KMS-11 (cell line): Measurements from ENCODE around the gene PRIM1.
"Not testable (repeated sequence)": the region's sequence is repeated elsewhere in the genome, so short reads cannot be mapped to it uniquely, and the experiment has no call there.

Experiments used
- H2AFZ ChIP-seq: fragments of 200-600 bp; sonication (generic); 2 replicates; pipeline ENCODE4 v1.6.1; 2016; ENCODE audit warnings: antibody characterized with exemption, mixed run types, low read depth
- H3K27ac ChIP-seq: fragments of 200-600 bp; sonication (generic); 2 replicates; pipeline ENCODE4 v1.6.1; 2016; ENCODE audit warnings: mild to moderate bottlenecking, mixed run types
- H3K27me3 ChIP-seq: fragments of 200-600 bp; sonication (generic); 2 replicates; pipeline ENCODE4 v1.6.1; 2017; ENCODE audit warnings: mild to moderate bottlenecking, low read depth, mixed run types, moderate library complexity; ENCODE audit not compliant: insufficient read depth
- H3K36me3 ChIP-seq: fragments of 200-600 bp; sonication (generic); 2 replicates; pipeline ENCODE4 v1.6.1; 2017; ENCODE audit warnings: mild to moderate bottlenecking, mixed run types; ENCODE audit not compliant: insufficient read depth
- H3K4me1 ChIP-seq: fragments of 200-600 bp; sonication (generic); 2 replicates; pipeline ENCODE4 v1.6.1; 2016; ENCODE audit warnings: mild to moderate bottlenecking, low read depth, mixed run types; ENCODE audit not compliant: poor library complexity, severe bottlenecking
- H3K4me2 ChIP-seq: fragments of 200-600 bp; sonication (generic); 2 replicates; pipeline ENCODE4 v1.7.0; 2016; ENCODE audit warnings: mild to moderate bottlenecking, mixed run types
- H3K4me3 ChIP-seq: fragments of 200-600 bp; sonication (generic); IDR thresholded peaks from 2 replicates; pipeline ENCODE4 v1.6.1; 2017; ENCODE audit warnings: low read depth, low read length, mixed read lengths; ENCODE audit not compliant: insufficient read depth
- H3K79me2 ChIP-seq: fragments of 200-600 bp; sonication (generic); 2 replicates; pipeline ENCODE4 v1.6.1; 2016; ENCODE audit warnings: low read depth, mixed run types; ENCODE audit not compliant: insufficient read depth
- H3K9ac ChIP-seq: fragments of 200-600 bp; sonication (generic); 2 replicates; pipeline ENCODE4 v1.6.1; 2016; ENCODE audit warnings: mild to moderate bottlenecking, mixed run types
- H4K20me1 ChIP-seq: fragments of 200-600 bp; sonication (generic); 2 replicates; pipeline ENCODE4 v1.6.1; 2016; ENCODE audit warnings: mild to moderate bottlenecking, mixed run types; ENCODE audit not compliant: insufficient read depth
- CTCF ChIP-seq: fragments of 200-600 bp; sonication (generic); conservative IDR thresholded peaks from 2 replicates; pipeline ENCODE4 v1.6.1; 2017; ENCODE audit warnings: low read depth, mild to moderate bottlenecking, antibody characterized with exemption, low read length, moderate library complexity, mixed read lengths

PRIM1 gene

GRCh38 chr12:56751712-56752598 is at the start of gene PRIM1:
Gene PRIM1, minus strand, starts transcription at chr12:56752323. Its CDS starts 25 bp downstream, at chr12:56752298.
- peak; percentile 83 for TF ChIP-seq CTCF
- H3K4me3 ChIP-seq: peak within 1 kb of the TSS; percentile 22
- H3K4me2 ChIP-seq: peak within 1 kb of the TSS; percentile 80
- peak within 1 kb of the TSS; percentile 63 for H2AFZ ChIP-seq
- H3K27me3 ChIP-seq: no peaks in the 10 kb centered on the region
- H3K36me3 ChIP-seq: no peaks in the 10 kb centered on the region; the same call in 1 of the 2 replicates
- peaks cover 19% of the 10 kb centered on the region for H3K79me2 ChIP-seq
- H3K4me1 ChIP-seq: peaks cover 24% of the 10 kb centered on the region
- peak within 1 kb of the TSS; percentile 88 for H3K9ac ChIP-seq
- H4K20me1 ChIP-seq: no peaks in the 10 kb centered on the region
- peak within 1 kb of the TSS; percentile 83 for H3K27ac ChIP-seq

GRCh38 chr12:56800221-56800620 is 48.1 kb upstream of the PRIM1 start:
- Histone ChIP-seq H3K4me2 (no peak overlapping the region), H2AFZ (no peak overlapping the region), H3K79me2 (no peaks in the 10 kb centered on the region), H4K20me1 (no peaks in the 10 kb centered on the region), H3K27me3 (no peaks in the 10 kb centered on the region), H3K4me3 (no peak overlapping the region), H3K4me1 (no peaks in the 10 kb centered on the region), H3K9ac (no peak overlapping the region), H3K36me3 (no peaks in the 10 kb centered on the region), H3K27ac (no peak overlapping the region)
- no peak for TF ChIP-seq CTCF

- H3K36me3 ChIP-seq, H2AFZ ChIP-seq, H3K27me3 ChIP-seq, H3K79me2 ChIP-seq, H3K4me3 ChIP-seq, H3K27ac ChIP-seq, H4K20me1 ChIP-seq, H3K9ac ChIP-seq, H3K4me1 ChIP-seq, H3K4me2 ChIP-seq: not testable (repeated sequence)
Measured at GRCh38 chr12:56799345-56799744, 47.2 kb upstream of the PRIM1 start.

GRCh38 chr12:56795791-56796190 is 43.7 kb upstream of the PRIM1 start:
- H3K27me3 ChIP-seq, H3K4me2 ChIP-seq, H3K36me3 ChIP-seq, H2AFZ ChIP-seq, H3K9ac ChIP-seq, H3K27ac ChIP-seq, H3K4me1 ChIP-seq, H3K79me2 ChIP-seq, H3K4me3 ChIP-seq, H4K20me1 ChIP-seq: not testable (repeated sequence)

- not testable (repeated sequence) for H3K4me3 ChIP-seq, H3K27me3 ChIP-seq, H2AFZ ChIP-seq, H3K79me2 ChIP-seq, H3K4me2 ChIP-seq, H3K4me1 ChIP-seq, H4K20me1 ChIP-seq, H3K9ac ChIP-seq, H3K27ac ChIP-seq, H3K36me3 ChIP-seq
Measured at GRCh38 chr12:56795046-56795562, 43.0 kb upstream of the PRIM1 start.

- H3K27ac ChIP-seq, H3K4me2 ChIP-seq, H3K79me2 ChIP-seq, H3K9ac ChIP-seq, H4K20me1 ChIP-seq, H3K27me3 ChIP-seq, H3K4me3 ChIP-seq, H3K4me1 ChIP-seq, H2AFZ ChIP-seq, H3K36me3 ChIP-seq: not testable (repeated sequence)
Measured at GRCh38 chr12:56793124-56793523, 41.0 kb upstream of the PRIM1 start.
